Activated naive CD8-positive, alpha-beta T cell treated with anti-CD3 and anti-CD28 coated beads for 36 hours (primary cell): ENCODE results near the gene SLCO1B1. TPM values are rescaled to one million over a fixed set of nuclear protein-coding genes. Genes with fewer than 3 reads are reported as not detected.
A peak's percentile ranks its signal among the peaks of the same experiment; 100 is the strongest.
"Not testable (repeated sequence)": the region's sequence is repeated elsewhere in the genome, so short reads cannot be mapped to it uniquely, and the experiment has no call there.

Experiments
- DNase-seq: peaks from one replicate; pipeline ENCODE4 v3.0.0; 2021
- H3K27ac Mint-ChIP-seq: one replicate; pipeline ENCODE4 v1.8.0; 2022; ENCODE audit warnings: mild to moderate bottlenecking, moderate library complexity, mixed read lengths
- H3K27me3 Mint-ChIP-seq: one replicate; pipeline ENCODE4 v1.8.0; 2022; ENCODE audit warnings: mild to moderate bottlenecking, mixed read lengths
- H3K36me3 Mint-ChIP-seq: one replicate; pipeline ENCODE4 v1.8.0; 2021; ENCODE audit warnings: mild to moderate bottlenecking, mixed read lengths
- H3K4me1 Mint-ChIP-seq: one replicate; pipeline ENCODE4 v1.8.0; 2021; ENCODE audit warnings: mixed read lengths
- H3K4me3 Mint-ChIP-seq: one replicate; pipeline ENCODE4 v1.8.0; 2022; ENCODE audit warnings: mild to moderate bottlenecking, moderate library complexity, mixed read lengths
- H3K9me3 Mint-ChIP-seq: one replicate; pipeline ENCODE4 v1.8.0; 2022; ENCODE audit warnings: mixed read lengths
- total RNA-seq, 2 experiments: library from RNA; stranded (reverse); gene quantifications; one replicate each; pipeline ENCODE4 v1.2.3, GENCODE V29; 2021

Gene SLCO1B1
- total RNA-seq, 2 experiments from 2014 or later: not detected

- H3K27ac Mint-ChIP-seq: no peak overlapping the region
- peaks cover 9% of the 10 kb centered on the region for H3K9me3 Mint-ChIP-seq
- no peak overlapping the region for H3K4me3 Mint-ChIP-seq
- DNase-seq: peak; percentile 10
- H3K27me3 Mint-ChIP-seq: peaks cover 3% of the 10 kb centered on the region
- no peaks in the 10 kb centered on the region for H3K4me1 Mint-ChIP-seq
- no peaks in the 10 kb centered on the region for H3K36me3 Mint-ChIP-seq
Measured at GRCh38 chr12:21169878-21170472, 39.0 kb downstream of the SLCO1B1 start.

GRCh38 chr12:21172079-21172478 lies 41.1 kb downstream of the SLCO1B1 start:
- DNase-seq: no peak
- H3K27ac Mint-ChIP-seq: no peak overlapping the region
- no peaks in the 10 kb centered on the region for H3K4me1 Mint-ChIP-seq
- H3K9me3 Mint-ChIP-seq: peaks cover 9% of the 10 kb centered on the region
- no peaks in the 10 kb centered on the region for H3K36me3 Mint-ChIP-seq
- no peak overlapping the region for H3K4me3 Mint-ChIP-seq
- H3K27me3 Mint-ChIP-seq: peaks cover 3% of the 10 kb centered on the region

- H3K4me3 Mint-ChIP-seq: no peak overlapping the region
- H3K4me1 Mint-ChIP-seq: no peaks in the 10 kb centered on the region
- H3K27ac Mint-ChIP-seq: no peak overlapping the region
- H3K36me3 Mint-ChIP-seq: no peaks in the 10 kb centered on the region
- no peaks in the 10 kb centered on the region for H3K9me3 Mint-ChIP-seq
- DNase-seq: no peak
- no peaks in the 10 kb centered on the region for H3K27me3 Mint-ChIP-seq
Measured at GRCh38 chr12:21183721-21184275, 52.8 kb downstream of the SLCO1B1 start.

- H3K4me3 Mint-ChIP-seq: no peak overlapping the region
- DNase-seq: no peak
- H3K27ac Mint-ChIP-seq: no peak overlapping the region
- H3K9me3 Mint-ChIP-seq: peaks cover 2% of the 10 kb centered on the region
- H3K36me3 Mint-ChIP-seq: no peaks in the 10 kb centered on the region
- no peaks in the 10 kb centered on the region for H3K27me3 Mint-ChIP-seq
- no peaks in the 10 kb centered on the region for H3K4me1 Mint-ChIP-seq
Measured at GRCh38 chr12:21190016-21190415, 59.0 kb downstream of the SLCO1B1 start.

GRCh38 chr12:21214433-21214832 lies 83.4 kb downstream of the SLCO1B1 start:
- not testable (repeated sequence) for H3K4me1 Mint-ChIP-seq, H3K27ac Mint-ChIP-seq, DNase-seq, H3K4me3 Mint-ChIP-seq, H3K36me3 Mint-ChIP-seq, H3K9me3 Mint-ChIP-seq, H3K27me3 Mint-ChIP-seq

GRCh38 chr12:21219206-21219605 lies 88.2 kb downstream of the SLCO1B1 start:
- H3K4me1 Mint-ChIP-seq: no peaks in the 10 kb centered on the region
- H3K9me3 Mint-ChIP-seq: no peaks in the 10 kb centered on the region
- H3K4me3 Mint-ChIP-seq: no peak overlapping the region
- H3K27ac Mint-ChIP-seq: no peak overlapping the region
- no peaks in the 10 kb centered on the region for H3K36me3 Mint-ChIP-seq
- no peak for DNase-seq
- H3K27me3 Mint-ChIP-seq: no peaks in the 10 kb centered on the region

GRCh38 chr12:21220266-21220665 lies 89.3 kb downstream of the SLCO1B1 start:
- Mint-ChIP-seq H3K4me3 (no peak overlapping the region), H3K36me3 (no peaks in the 10 kb centered on the region), H3K27me3 (no peaks in the 10 kb centered on the region), H3K9me3 (no peaks in the 10 kb centered on the region), H3K27ac (no peak overlapping the region), H3K4me1 (no peaks in the 10 kb centered on the region)
- no peak for DNase-seq

GRCh38 chr12:21221072-21221471 lies 90.1 kb downstream of the SLCO1B1 start:
- no peaks in the 10 kb centered on the region for H3K27me3 Mint-ChIP-seq
- no peaks in the 10 kb centered on the region for H3K9me3 Mint-ChIP-seq
- DNase-seq: no peak
- H3K4me1 Mint-ChIP-seq: no peaks in the 10 kb centered on the region
- H3K36me3 Mint-ChIP-seq: no peaks in the 10 kb centered on the region
- no peak overlapping the region for H3K27ac Mint-ChIP-seq
- H3K4me3 Mint-ChIP-seq: no peak overlapping the region

- Mint-ChIP-seq H3K4me3 (no peak overlapping the region), H3K9me3 (no peaks in the 10 kb centered on the region), H3K27ac (no peak overlapping the region), H3K4me1 (no peaks in the 10 kb centered on the region), H3K36me3 (no peaks in the 10 kb centered on the region), H3K27me3 (no peaks in the 10 kb centered on the region)
- no peak for DNase-seq
Measured at GRCh38 chr12:21221778-21222177, 90.8 kb downstream of the SLCO1B1 start.

- no peaks in the 10 kb centered on the region for H3K4me1 Mint-ChIP-seq
- H3K9me3 Mint-ChIP-seq: no peaks in the 10 kb centered on the region
- no peaks in the 10 kb centered on the region for H3K27me3 Mint-ChIP-seq
- H3K36me3 Mint-ChIP-seq: no peaks in the 10 kb centered on the region
- H3K27ac Mint-ChIP-seq: no peak overlapping the region
- H3K4me3 Mint-ChIP-seq: no peak overlapping the region
- DNase-seq: no peak
Measured at GRCh38 chr12:21223930-21224329, 92.9 kb downstream of the SLCO1B1 start.

- H3K4me3 Mint-ChIP-seq: no peak overlapping the region
- no peak for DNase-seq
- no peaks in the 10 kb centered on the region for H3K4me1 Mint-ChIP-seq
- no peak overlapping the region for H3K27ac Mint-ChIP-seq
- H3K9me3 Mint-ChIP-seq: no peaks in the 10 kb centered on the region
- H3K36me3 Mint-ChIP-seq: no peaks in the 10 kb centered on the region
- peaks cover 3% of the 10 kb centered on the region for H3K27me3 Mint-ChIP-seq
Measured at GRCh38 chr12:21234395-21234794, 103.4 kb downstream of the SLCO1B1 start.

- Mint-ChIP-seq H3K36me3 (no peaks in the 10 kb centered on the region), H3K4me1 (no peaks in the 10 kb centered on the region), H3K27me3 (peaks cover 5% of the 10 kb centered on the region), H3K9me3 (no peaks in the 10 kb centered on the region), H3K27ac (no peak overlapping the region), H3K4me3 (no peak overlapping the region)
- no peak for DNase-seq
Measured at GRCh38 chr12:21239866-21240265, 108.9 kb downstream of the SLCO1B1 start.

GRCh38 chr12:21248679-21249078 lies 117.7 kb downstream of the SLCO1B1 start:
- DNase-seq: no peak
- no peak overlapping the region for H3K27ac Mint-ChIP-seq
- no peaks in the 10 kb centered on the region for H3K9me3 Mint-ChIP-seq
- H3K4me1 Mint-ChIP-seq: no peaks in the 10 kb centered on the region
- H3K36me3 Mint-ChIP-seq: no peaks in the 10 kb centered on the region
- H3K4me3 Mint-ChIP-seq: no peak overlapping the region
- H3K27me3 Mint-ChIP-seq: no peaks in the 10 kb centered on the region

GRCh38 chr12:21252070-21252469 lies 121.1 kb downstream of the SLCO1B1 start:
- Mint-ChIP-seq H3K4me1 (no peaks in the 10 kb centered on the region), H3K4me3 (no peak overlapping the region), H3K9me3 (peaks cover under 1% of the 10 kb centered on the region), H3K27ac (no peak overlapping the region), H3K36me3 (no peaks in the 10 kb centered on the region), H3K27me3 (no peaks in the 10 kb centered on the region)
- DNase-seq: no peak

- Mint-ChIP-seq H3K9me3 (peaks cover 14% of the 10 kb centered on the region), H3K4me1 (no peaks in the 10 kb centered on the region), H3K36me3 (no peaks in the 10 kb centered on the region), H3K27me3 (peaks cover 14% of the 10 kb centered on the region), H3K27ac (no peak overlapping the region), H3K4me3 (no peak overlapping the region)
- DNase-seq: no peak
Measured at GRCh38 chr12:21257172-21257571, 126.2 kb downstream of the SLCO1B1 start.

- Mint-ChIP-seq H3K9me3 (peaks cover 12% of the 10 kb centered on the region), H3K4me3 (no peak overlapping the region), H3K36me3 (no peaks in the 10 kb centered on the region), H3K27ac (no peak overlapping the region), H3K4me1 (no peaks in the 10 kb centered on the region), H3K27me3 (peaks cover 14% of the 10 kb centered on the region)
- DNase-seq: no peak
Measured at GRCh38 chr12:21264232-21264631, 133.2 kb downstream of the SLCO1B1 start.
